AG10803 (cell line): ENCODE results near the gene KATNIP.

ENCODE experiments used
- DNase-seq: peaks from one replicate; pipeline ENCODE4 v3.0.0; 2010; ENCODE audit warnings: low read depth
- H3K4me3 ChIP-seq: 2 replicates; pipeline ENCODE4 v1.5.1; 2011; ENCODE audit warnings: mild to moderate bottlenecking, low read length, control low read depth
- CTCF ChIP-seq: conservative IDR thresholded peaks from 2 replicates; pipeline ENCODE4 v1.5.1; 2011; ENCODE audit warnings: mild to moderate bottlenecking, low read length, control low read depth, inconsistent platforms

Gene KATNIP

DNA sequence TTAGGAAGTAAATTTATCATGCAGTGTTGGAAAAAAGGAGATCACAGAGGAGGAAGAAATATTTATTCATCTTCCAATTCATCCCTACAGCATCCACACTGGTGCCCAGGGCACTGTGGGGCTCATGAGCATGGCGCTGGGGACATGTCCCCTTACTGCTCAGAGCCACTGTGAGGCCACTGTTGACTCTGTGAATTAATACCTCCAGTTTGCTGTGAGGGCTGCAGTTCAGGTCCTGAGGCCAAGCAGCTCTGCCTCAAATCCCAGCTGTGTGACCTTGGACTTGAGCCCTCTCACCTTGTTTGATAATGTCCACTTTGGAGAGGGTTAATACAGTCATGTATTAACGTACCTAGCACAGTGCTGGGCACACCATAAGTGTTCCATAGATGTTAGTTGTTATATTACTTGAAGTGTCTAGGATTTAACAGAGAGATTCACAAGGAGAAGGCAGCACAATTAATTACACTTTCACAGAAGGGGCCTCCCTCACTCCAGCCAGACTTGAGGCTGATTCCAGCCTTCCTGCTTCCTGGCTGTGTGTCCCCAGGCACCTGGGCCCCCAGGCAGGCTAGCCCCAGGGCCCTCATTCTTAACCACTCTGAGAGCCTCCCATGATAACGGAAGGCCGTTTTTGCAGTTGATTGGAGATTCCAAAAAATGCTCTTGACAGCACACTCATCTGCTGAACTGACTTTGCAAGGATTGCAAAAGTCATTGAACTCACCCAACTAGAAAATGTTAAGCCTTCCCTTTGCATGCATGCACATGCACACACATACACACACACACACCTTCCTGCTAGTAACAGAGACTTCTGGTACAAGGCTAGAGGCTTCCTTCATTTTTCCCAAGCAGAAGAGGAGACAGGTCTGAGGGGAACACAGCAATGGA, 29.4 kb downstream of the KATNIP start:
- no peak overlapping the region for H3K4me3 ChIP-seq
- peak; percentile 59 for DNase-seq
- TF ChIP-seq CTCF, result no peak

DNA sequence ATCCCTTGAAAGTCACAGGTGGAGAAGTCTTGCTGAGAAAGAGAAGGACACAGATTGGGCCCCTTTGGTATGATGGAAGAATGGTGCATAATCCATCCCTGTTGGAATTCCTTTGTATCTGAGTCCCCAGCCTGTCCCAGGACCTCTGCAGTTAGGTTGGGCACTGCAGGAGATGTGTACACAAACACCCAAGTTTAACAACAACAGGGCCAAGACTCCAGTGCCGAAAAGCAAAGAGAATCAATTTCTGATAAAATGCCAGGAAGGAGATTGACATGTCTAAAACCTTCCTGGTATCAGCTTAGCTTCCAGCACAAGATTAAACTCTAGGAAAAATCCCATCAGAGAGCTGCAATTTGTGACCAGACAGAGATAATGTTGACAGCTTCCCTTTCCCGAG, 32.9 kb downstream of the KATNIP start:
- DNase-seq, result no peak
- H3K4me3 ChIP-seq, result no peak overlapping the region
- TF ChIP-seq CTCF, result no peak

- H3K4me3 ChIP-seq, result no peak overlapping the region
- no peak for TF ChIP-seq CTCF
- no peak for DNase-seq
Measured at GRCh38 chr16:27583634-27584033, 33.7 kb downstream of the KATNIP start.

- no peak for TF ChIP-seq CTCF
- DNase-seq, result no peak
Measured at GRCh38 chr16:27585200-27585599, 35.3 kb downstream of the KATNIP start.

DNA sequence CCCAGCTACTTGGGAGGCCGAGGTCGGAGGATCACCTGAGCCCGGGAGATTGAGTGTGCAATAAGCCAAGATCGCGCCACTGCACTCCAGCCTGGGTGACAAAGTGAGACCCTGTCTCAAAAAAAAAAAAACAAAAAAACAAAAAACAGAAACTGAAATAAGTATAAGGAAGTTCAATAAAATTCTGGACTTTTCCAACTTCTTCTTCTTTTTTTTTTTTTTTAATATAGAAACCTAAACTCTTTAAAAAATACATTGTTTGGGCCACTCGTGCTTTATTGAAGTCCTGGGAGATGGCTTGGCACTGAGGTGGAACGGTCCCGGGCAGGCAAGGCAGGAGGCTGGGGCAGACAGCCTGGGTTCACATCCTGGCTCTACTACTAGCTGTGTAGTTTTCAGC, 36.8 kb downstream of the KATNIP start:
- H3K4me3 ChIP-seq, result no peak overlapping the region
- no peak for DNase-seq
- no peak for TF ChIP-seq CTCF

More at GRCh38 chr16:27585200-27585599, 35.3 kb downstream of the KATNIP start:
- H3K4me3 ChIP-seq, result no peak overlapping the region

DNA sequence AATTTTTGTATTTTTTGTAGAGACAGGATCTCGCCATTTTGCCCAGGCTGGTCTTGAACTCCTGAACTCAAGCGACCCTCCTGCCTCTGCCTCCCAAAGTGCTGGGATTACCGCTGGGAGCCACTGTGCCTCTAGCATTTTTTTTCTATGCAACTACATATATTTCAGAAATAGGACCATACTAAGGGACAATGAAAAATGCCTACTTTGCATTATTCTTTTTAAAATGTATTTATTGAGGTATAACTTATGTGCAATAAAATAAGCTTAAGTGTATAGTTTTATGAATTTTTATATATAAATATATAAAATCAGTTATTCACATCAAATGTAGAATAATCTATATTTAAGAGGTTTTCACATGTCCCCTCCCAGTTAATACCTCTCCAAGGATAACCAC, 38.1 kb downstream of the KATNIP start:
- no peak for DNase-seq

More for the DNA sequence above, 38.1 kb downstream of the KATNIP start:
- TF ChIP-seq CTCF, result no peak
- H3K4me3 ChIP-seq, result no peak overlapping the region
